GM18873 (cell line): ENCODE measurements around the gene OVCH1.
"Not testable (repeated sequence)": the region's sequence is repeated elsewhere in the genome, so short reads cannot be mapped to it uniquely, and the experiment has no call there.

ENCODE experiments used
- ATAC-seq: cut with Tn5 transposase; IDR thresholded peaks from one replicate; pipeline ENCODE4 v1.9.1; 2021; ENCODE audit warnings: mild to moderate bottlenecking, moderate library complexity, moderate number of reproducible peaks; ENCODE audit not compliant: unreplicated experiment, low FRiP score

OVCH1 gene

GRCh38 chr12:29508949-29509348, 11.5 kb upstream of the OVCH1 start:
- ATAC-seq, result no peak

GRCh38 chr12:29505122-29505521, 7.6 kb upstream of the OVCH1 start:
- ATAC-seq, result no peak

- no peak for ATAC-seq
These were observed 5.8 kb upstream of the OVCH1 start for GRCh38 chr12:29503283-29503682.

- no peak for ATAC-seq
These were observed 1.7 kb upstream of the OVCH1 start for GRCh38 chr12:29499235-29499634.

- ATAC-seq, result no peak
These were observed 4.6 kb downstream of the OVCH1 start for GRCh38 chr12:29492891-29493290.

GRCh38 chr12:29486972-29487371, 10.5 kb downstream of the OVCH1 start:
- ATAC-seq, result no peak

GRCh38 chr12:29463198-29463597, 34.3 kb downstream of the OVCH1 start:
- no peak for ATAC-seq

- ATAC-seq, result no peak
These were observed 37.4 kb downstream of the OVCH1 start for GRCh38 chr12:29460082-29460481.

GRCh38 chr12:29455087-29455486, 42.4 kb downstream of the OVCH1 start:
- ATAC-seq, result no peak

GRCh38 chr12:29451888-29452287, 45.6 kb downstream of the OVCH1 start:
- no peak for ATAC-seq

GRCh38 chr12:29448157-29448556, 49.3 kb downstream of the OVCH1 start:
- no peak for ATAC-seq

GRCh38 chr12:29447285-29447975, 50.1 kb downstream of the OVCH1 start:
- ATAC-seq, result no peak

- ATAC-seq, result no peak
These were observed 58.0 kb downstream of the OVCH1 start for GRCh38 chr12:29439506-29439905.

GRCh38 chr12:29438752-29439408, 58.6 kb downstream of the OVCH1 start:
- no peak for ATAC-seq

GRCh38 chr12:29437575-29437974, 59.9 kb downstream of the OVCH1 start:
- ATAC-seq, result no peak

- ATAC-seq, result not testable (repeated sequence)
These were observed 60.7 kb downstream of the OVCH1 start for GRCh38 chr12:29436815-29437214.

GRCh38 chr12:29431513-29431912, 66.0 kb downstream of the OVCH1 start:
- ATAC-seq, result no peak

- no peak for ATAC-seq
These were observed 66.8 kb downstream of the OVCH1 start for GRCh38 chr12:29430716-29431044.

- no peak for ATAC-seq
These were observed 67.3 kb downstream of the OVCH1 start for GRCh38 chr12:29429999-29430715.

- no peak for ATAC-seq
These were observed 68.9 kb downstream of the OVCH1 start for GRCh38 chr12:29428633-29429032.

- ATAC-seq, result peak; percentile 92
These were observed 69.5 kb downstream of the OVCH1 start for GRCh38 chr12:29427964-29428363.

- ATAC-seq, result no peak
These were observed 71.0 kb downstream of the OVCH1 start for GRCh38 chr12:29426498-29426897.
